HCT116 (cell line): ENCODE results near the gene TMEM223. TPM values are rescaled to one million over a fixed set of nuclear protein-coding genes. Genes with fewer than 3 reads are reported as not detected.

Source experiments
- ATAC-seq: fragments of 200-7000 bp; cut with Tn5 transposase; 2 replicates; pipeline ENCODE4 v1.9.1; 2020; ENCODE audit warnings: mild to moderate bottlenecking, moderate library complexity
- BruUV-seq: library from RNA; stranded (reverse); fragments of 400-500 nt; replicated peaks from 2 replicates; lab custom pipeline; 2021; lab: Mats Ljungman, UMichigan
- CTCF ChIA-PET: fragments of 300-600 bp; sonication (Branson Sonifier 250); formaldehyde crosslinking; loops from one replicate; lab custom pipeline; 2021; ENCODE audit warnings: antibody characterized with exemption; lab: Charles Lee
- POLR2A ChIA-PET: fragments of 300-600, 350-600 bp; sonication (Branson Sonifier 250); formaldehyde crosslinking; loops from one replicate; lab custom pipeline; 2021; ENCODE audit warnings: antibody characterized with exemption; lab: Charles Lee
- RAD21 ChIA-PET, 2 experiments: fragments of 300-600 bp; sonication (Branson Sonifier 250); formaldehyde crosslinking; loops; one replicate each; lab custom pipeline; 2023; ENCODE audit warnings: low total read pairs in 2 of 2; ENCODE audit not compliant: uncharacterized antibody in 2 of 2, unreplicated experiment in 2 of 2, low non-redundant PET in 1 of 2; lab: Charles Lee
- DNase-seq: peaks from one replicate; pipeline ENCODE4 v3.0.0-alpha.2; 2010; ENCODE audit warnings: low read depth, low spot score
- H2AFZ ChIP-seq: fragments of 200-600 bp; shearing (Covaris generic), sonication (generic); 2 replicates; pipeline ENCODE4 v1.6.1; 2017; ENCODE audit warnings: low read depth, mixed run types, mixed read lengths, antibody characterized with exemption, low read length; ENCODE audit not compliant: poor library complexity, severe bottlenecking
- H3K27ac ChIP-seq: 2 replicates; pipeline ENCODE4 v1.5.1; 2012; ENCODE audit warnings: low read depth, low read length
- H3K27me3 ChIP-seq: fragments of 200-600 bp; sonication (generic); 2 replicates; pipeline ENCODE4 v1.6.1; 2016; ENCODE audit warnings: mixed run types, low read length, mixed read lengths; ENCODE audit not compliant: insufficient read depth
- H3K36me3 ChIP-seq, 2 experiments: fragments of 200-500 bp in 1 of 2; fragments of 200-600 bp in 1 of 2; sonication (Bioruptor generic) in 1 of 2; sonication (generic) in 1 of 2; 2 replicates each; pipeline versions ENCODE4 v1.5.1 to v1.6.1; 2014 to 2016; ENCODE audit warnings: low read length in 2 of 2, inconsistent platforms in 1 of 2, mixed read lengths in 1 of 2, mixed run types in 1 of 2; ENCODE audit not compliant: insufficient read depth in 2 of 2, control insufficient read depth in 1 of 2
- H3K4me1 ChIP-seq, 2 experiments: fragments of 200-600 bp in 1 of 2; sonication (generic) in 1 of 2; 2 replicates each; pipeline versions ENCODE4 v1.5.1 to v1.6.1; 2012 to 2017; ENCODE audit warnings: low read length in 2 of 2, inconsistent platforms in 1 of 2, mild to moderate bottlenecking in 1 of 2, mixed read lengths in 1 of 2, mixed run types in 1 of 2, moderate library complexity in 1 of 2; ENCODE audit not compliant: insufficient read depth in 2 of 2, control insufficient read depth in 1 of 2
- H3K4me2 ChIP-seq: fragments of 200-600 bp; sonication (generic); 2 replicates; pipeline ENCODE4 v1.6.1; 2017; ENCODE audit warnings: mixed run types, low read length, mixed read lengths
- H3K4me3 ChIP-seq, 2 experiments: fragments of 200-600 bp in 1 of 2; sonication (generic) in 1 of 2; replicated peaks in 1 of 2; 2 replicates each; pipeline ENCODE4 v1.5.1; 2011 to 2016; ENCODE audit warnings: low read length in 2 of 2, control low read depth in 1 of 2, low read depth in 1 of 2, mild to moderate bottlenecking in 1 of 2, mixed read lengths in 1 of 2, mixed run types in 1 of 2
- H3K79me2 ChIP-seq: fragments of 200-600 bp; sonication (generic); 2 replicates; pipeline ENCODE4 v1.6.1; 2017; ENCODE audit warnings: mild to moderate bottlenecking, mixed run types, low read length, moderate library complexity, mixed read lengths; ENCODE audit not compliant: insufficient read depth
- H3K9ac ChIP-seq: fragments of 200-600 bp; sonication (generic); 2 replicates; pipeline ENCODE4 v1.6.1; 2016; ENCODE audit warnings: low read length, mixed read lengths
- H3K9me2 ChIP-seq: fragments of 200-600 bp; sonication (generic), shearing (Covaris generic); 2 replicates; pipeline ENCODE4 v1.6.1; 2017; ENCODE audit warnings: mixed run types, mild to moderate bottlenecking, moderate library complexity; ENCODE audit not compliant: insufficient read depth
- H3K9me3 ChIP-seq, 2 experiments: fragments of 200-500 bp in 1 of 2; fragments of 200-600 bp in 1 of 2; sonication (Bioruptor generic) in 1 of 2; sonication (generic) in 1 of 2; 2 replicates each; pipeline ENCODE4 v1.6.1; 2014 to 2017; ENCODE audit warnings: low read length in 2 of 2, mixed read lengths in 2 of 2, inconsistent platforms in 1 of 2, low read depth in 1 of 2, mild to moderate bottlenecking in 1 of 2, mixed run types in 1 of 2, moderate library complexity in 1 of 2; ENCODE audit not compliant: control insufficient read depth in 1 of 2, insufficient read depth in 1 of 2
- H4K20me1 ChIP-seq: fragments of 200-600 bp; sonication (generic), shearing (Covaris generic); 2 replicates; pipeline ENCODE4 v1.6.1; 2017; ENCODE audit warnings: mixed run types, mild to moderate bottlenecking, moderate library complexity; ENCODE audit not compliant: insufficient read depth
- CEBPB ChIP-seq: IDR thresholded peaks from 2 replicates; pipeline ENCODE4 v1.6.1; 2012; ENCODE audit warnings: low read depth
- EGR1 ChIP-seq: IDR thresholded peaks from 2 replicates; pipeline ENCODE4 v1.6.1; 2012; ENCODE audit warnings: low read depth
- ELF1 ChIP-seq: IDR thresholded peaks from 2 replicates; pipeline ENCODE4 v1.6.1; 2012; ENCODE audit warnings: low read depth, borderline replicate concordance
- EZH2 ChIP-seq: fragments of 200-600 bp; sonication (generic); IDR thresholded peaks from 2 replicates; pipeline ENCODE4 v1.6.1; 2017; ENCODE audit warnings: antibody characterized with exemption, mixed run types
- MAX ChIP-seq: IDR thresholded peaks from 2 replicates; pipeline ENCODE4 v1.6.1; 2012
- POLR2A ChIP-seq: IDR thresholded peaks from 2 replicates; pipeline ENCODE4 v1.7.0; 2011; ENCODE audit warnings: borderline replicate concordance; ENCODE audit not compliant: insufficient read depth, insufficient read length; ENCODE audit errors: extremely low read depth
- POLR2AphosphoS5 ChIP-seq: IDR thresholded peaks from 2 replicates; pipeline ENCODE4 v1.6.1; 2011; ENCODE audit warnings: mild to moderate bottlenecking, low read depth, low read length, moderate library complexity
- RAD21 ChIP-seq: IDR thresholded peaks from 2 replicates; pipeline ENCODE4 v1.6.1; 2012; ENCODE audit warnings: low read depth, mild to moderate bottlenecking
- SRF ChIP-seq: IDR thresholded peaks from 2 replicates; pipeline ENCODE4 v1.6.1; 2012; ENCODE audit warnings: low read depth
- TCF7L2 ChIP-seq: IDR thresholded peaks from 2 replicates; pipeline ENCODE4 v1.7.0; 2011; ENCODE audit warnings: borderline replicate concordance, inconsistent platforms; ENCODE audit not compliant: insufficient read depth, insufficient read length; ENCODE audit errors: extremely low read depth
- YY1 ChIP-seq: IDR thresholded peaks from 2 replicates; pipeline ENCODE4 v1.6.1; 2011; ENCODE audit warnings: low read length, low read depth, moderate library complexity, mild to moderate bottlenecking; ENCODE audit not compliant: insufficient replicate concordance; ENCODE audit errors: extremely low read depth
- ZNF274 ChIP-seq: fragments of 200-500 bp; sonication (Bioruptor generic); IDR thresholded peaks from 2 replicates; pipeline ENCODE4 v1.6.1; 2014; ENCODE audit warnings: mild to moderate bottlenecking, low read depth, low read length, inconsistent platforms
- intact Hi-C: fragments of 100-400 bp; cut with micrococcal nuclease; formaldehyde crosslinking; loops from 2 replicates; pipeline ENCODE4 v1.10.0; 2022
- total RNA-seq: library from RNA; stranded (reverse); gene quantifications from one replicate; pipeline ENCODE4 v1.2.1, GENCODE V29; 2021; ENCODE audit not compliant: unreplicated experiment

Gene TMEM223
- total RNA-seq, 1 experiment from 2014 or later = 18.4 TPM

- no peak overlapping the region for H3K9ac ChIP-seq
- no peak overlapping the region for H3K4me3 ChIP-seq
- no peaks in the 10 kb centered on the region for H3K9me2 ChIP-seq
- DNase-seq (no peak), ATAC-seq (no peak)
- no peak overlapping the region for H3K27ac ChIP-seq
- H3K4me1 ChIP-seq = peaks cover 9% of the 10 kb centered on the region in 2 experiments; a peak in 3 of 4 replicates
- peaks cover 55 to 73% of the 10 kb centered on the region in 2 experiments for H3K36me3 ChIP-seq
- intact Hi-C loops = no loop called here
- peaks cover 8% of the 10 kb centered on the region for H3K79me2 ChIP-seq
- no peak overlapping the region for H3K4me2 ChIP-seq
- no TSS peak for BruUV-seq
- CTCF ChIA-PET = interaction anchor here (0.6 kb wide), 1 partner anchor 514 kb away, joined by 5 read pairs; no protein-coding TSS in a partner anchor
- H3K9me3 ChIP-seq = no peaks in the 10 kb centered on the region
- POLR2A ChIA-PET = interaction anchor here (2.5 kb wide), 1 partner anchor 45 kb away, joined by 6 read pairs; no protein-coding TSS in a partner anchor
- no peaks in the 10 kb centered on the region for H4K20me1 ChIP-seq
- RAD21 ChIA-PET = no interaction called here
- H2AFZ ChIP-seq = no peak overlapping the region
- TF ChIP-seq ELF1 (no peak), SRF (no peak), ZNF274 (no peak), EZH2 (no peak), RAD21 (no peak), TCF7L2 (no peak), MAX (no peak), CEBPB (no peak), EGR1 (no peak)
- H3K27me3 ChIP-seq = no peaks in the 10 kb centered on the region
Measured at GRCh38 chr11:62796281-62796680, 4.5 kb upstream of the TMEM223 start.

- no peak overlapping the region for H3K4me2 ChIP-seq
- POLR2A ChIA-PET = interaction anchor here (0.7 to 1.5 kb wide), 3 partner anchors 10 to 225 kb away, joined by 4 to 11 read pairs (median 4); no protein-coding TSS in a partner anchor
- no TSS peak for BruUV-seq
- TF ChIP-seq POLR2AphosphoS5 (no peak), POLR2A (no peak), YY1 (no peak), ZNF274 (no peak)
- TF ChIP-seq, all 23 proteins: peak for 0
- Histone ChIP-seq H4K20me1 (no peaks in the 10 kb centered on the region), H3K9me2 (no peaks in the 10 kb centered on the region), H3K4me1 (peaks cover 15 to 27% of the 10 kb centered on the region in 2 experiments; a peak in 3 of 4 replicates), H2AFZ (no peak overlapping the region), H3K27ac (no peak overlapping the region), H3K79me2 (peaks cover 25% of the 10 kb centered on the region), H3K9me3 (no peaks in the 10 kb centered on the region), H3K27me3 (no peaks in the 10 kb centered on the region), H3K9ac (no peak overlapping the region), H3K36me3 (peaks cover 40 to 72% of the 10 kb centered on the region in 2 experiments), H3K4me3 (no peak overlapping the region)
- ChIA-PET RAD21 (no interaction called here), CTCF (no interaction called here)
- intact Hi-C loops = no loop called here
- no peak for DNase-seq
- ATAC-seq = no peak
Measured at GRCh38 chr11:62794201-62794775, 2.5 kb upstream of the TMEM223 start.
